Naive B cell (primary cell): ENCODE measurements around the gene CKB. TPM values are rescaled to one million over a fixed set of nuclear protein-coding genes. Genes with fewer than 3 reads are reported as not detected.
A peak's percentile ranks its signal among the peaks of the same experiment; 100 is the strongest.

ENCODE experiments used
- ATAC-seq, 2 donors: fragments of 150-1000 bp; cut with Tn5 transposase; 2 replicates each; pipeline ENCODE4 v1.10.0; 2021; ENCODE audit warnings: low read depth in 2 of 2, mild to moderate bottlenecking in 2 of 2, moderate library complexity in 2 of 2
- DNase-seq: peaks from one replicate; pipeline ENCODE4 v3.0.0; 2022
- H3K27ac Mint-ChIP-seq, 6 donors: one replicate each; pipeline ENCODE4 v1.8.0; 2020 to 2022; ENCODE audit warnings: mild to moderate bottlenecking in 6 of 6, mixed read lengths in 6 of 6, moderate library complexity in 5 of 6, inconsistent platforms in 2 of 6
- H3K27me3 Mint-ChIP-seq, 3 donors: one replicate each; pipeline ENCODE4 v1.8.0; 2021 to 2022; ENCODE audit warnings: mixed read lengths in 3 of 3, mild to moderate bottlenecking in 1 of 3
- H3K36me3 Mint-ChIP-seq, 2 donors: one replicate each; pipeline ENCODE4 v1.8.0; 2020 to 2022; ENCODE audit warnings: mixed read lengths in 2 of 2, inconsistent platforms in 1 of 2, mild to moderate bottlenecking in 1 of 2
- H3K4me1 Mint-ChIP-seq, 3 donors: one replicate each; pipeline ENCODE4 v1.8.0; 2020 to 2022; ENCODE audit warnings: mixed read lengths in 3 of 3, inconsistent platforms in 1 of 3, mild to moderate bottlenecking in 1 of 3, moderate library complexity in 1 of 3
- H3K4me3 Mint-ChIP-seq, 8 donors: one replicate each; pipeline ENCODE4 v1.8.0; 2020 to 2022; ENCODE audit warnings: mild to moderate bottlenecking in 8 of 8, mixed read lengths in 8 of 8, moderate library complexity in 8 of 8, inconsistent platforms in 2 of 8
- H3K9me3 Mint-ChIP-seq, 7 donors: one replicate each; pipeline ENCODE4 v1.8.0; 2020 to 2022; ENCODE audit warnings: mixed read lengths in 7 of 7, mild to moderate bottlenecking in 5 of 7, inconsistent platforms in 2 of 7, moderate library complexity in 1 of 7
- polyA plus RNA-seq, 6 donors: library from polyadenylated mRNA; unstranded; fragments of 300-500 nt; fragmentation: Illumina TruSeq; gene quantifications; one replicate each; pipeline ENCODE4 v1.2.3, GENCODE V29; 2021; ENCODE audit warnings: low read depth in 6 of 6

CKB gene
- polyA plus RNA-seq, 6 donors from 2014 or later = 0.80 to 1.00 TPM; not detected in 4

- peak in 1 of 2 donors; percentile 9 for ATAC-seq
- no peaks in the 10 kb centered on the region for H3K36me3 Mint-ChIP-seq
- DNase-seq = no peak
- peaks cover 0 to 5% (median 3%) of the 10 kb centered on the region in 3 donors for H3K4me1 Mint-ChIP-seq
- H3K9me3 Mint-ChIP-seq = no peaks in the 10 kb centered on the region
- H3K4me3 Mint-ChIP-seq = no peak overlapping the region
- H3K27me3 Mint-ChIP-seq = peaks cover 0 to 5% (median 0%) of the 10 kb centered on the region in 3 donors
- no peak overlapping the region for H3K27ac Mint-ChIP-seq
Measured at GRCh38 chr14:103538291-103539055, 15.8 kb upstream of the CKB start.

GRCh38 chr14:103537175-103537990 lies 14.8 kb upstream of the CKB start:
- Mint-ChIP-seq H3K27ac (peak overlapping the region in 2 of 6 donors; percentile 7 to 65), H3K4me1 (peaks cover 0 to 5% (median 3%) of the 10 kb centered on the region in 3 donors), H3K4me3 (no peak overlapping the region), H3K9me3 (no peaks in the 10 kb centered on the region), H3K27me3 (peaks cover 0 to 5% (median 0%) of the 10 kb centered on the region in 3 donors), H3K36me3 (no peaks in the 10 kb centered on the region)
- ATAC-seq (no peak), DNase-seq (no peak)

DNA sequence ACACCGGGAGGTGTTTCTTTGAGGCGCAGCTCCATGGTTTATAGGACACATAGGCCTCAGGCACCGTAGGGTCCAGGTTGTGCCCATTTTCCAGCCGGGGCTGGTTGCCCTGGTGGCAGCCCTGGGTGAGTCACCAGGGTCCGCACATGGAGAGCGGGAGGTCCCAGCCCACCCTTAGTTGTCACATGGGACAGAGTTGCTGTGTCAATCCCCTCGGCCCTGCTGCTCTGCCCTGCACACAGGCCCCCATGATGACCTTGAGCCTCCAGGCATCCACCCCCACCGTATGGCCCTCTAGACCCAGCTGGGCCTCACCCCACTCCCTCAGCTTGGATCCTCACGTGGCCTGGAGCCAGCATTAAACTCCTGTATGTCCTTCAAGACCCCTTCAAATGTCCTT lies 14.1 kb upstream of the CKB start:
- H3K4me1 Mint-ChIP-seq = peaks cover under 1 to 10% (median 7%) of the 10 kb centered on the region in 3 donors
- no peak for ATAC-seq
- peak overlapping the region in 2 of 6 donors; percentile 52 to 65 for H3K27ac Mint-ChIP-seq
- no peaks in the 10 kb centered on the region for H3K9me3 Mint-ChIP-seq
- no peak overlapping the region for H3K4me3 Mint-ChIP-seq
- no peaks in the 10 kb centered on the region for H3K36me3 Mint-ChIP-seq
- DNase-seq = no peak
- peaks cover 0 to 5% (median 0%) of the 10 kb centered on the region in 3 donors for H3K27me3 Mint-ChIP-seq

DNA sequence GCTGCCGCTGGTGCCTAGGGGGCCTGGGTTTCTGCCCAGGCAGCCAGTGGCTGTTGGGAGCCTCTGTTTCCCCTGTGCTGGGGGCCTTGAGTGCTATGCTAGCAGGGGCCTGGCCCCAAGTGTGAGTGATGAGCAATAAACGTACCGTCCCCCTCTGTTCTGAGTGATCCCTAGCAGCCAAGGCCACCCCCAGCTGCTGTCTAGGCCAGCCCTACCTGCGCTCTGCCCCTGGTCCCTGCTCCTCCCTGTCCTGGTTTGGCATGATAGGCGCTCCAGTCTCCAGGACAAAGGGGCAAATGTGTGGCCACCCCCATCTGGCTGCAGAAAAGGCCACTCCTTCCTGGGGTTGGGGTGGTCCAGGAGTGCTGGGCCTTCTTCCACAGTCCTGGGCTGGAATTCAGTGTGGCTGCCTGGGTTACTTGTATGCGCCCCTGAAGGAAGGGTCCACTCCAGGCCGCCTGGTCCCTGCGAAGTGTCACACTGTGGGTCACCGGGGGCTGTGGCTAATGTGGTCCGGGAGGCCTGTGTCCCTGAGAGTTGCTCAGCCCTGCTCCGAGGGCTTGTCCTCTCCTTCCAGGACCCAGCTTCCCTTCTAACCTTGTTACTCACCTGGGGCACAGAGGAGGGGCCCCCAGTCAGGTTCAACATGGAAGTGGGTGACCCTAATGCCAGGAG lies 13.4 kb upstream of the CKB start:
- peaks cover 0 to 5% (median 0%) of the 10 kb centered on the region in 3 donors for H3K27me3 Mint-ChIP-seq
- H3K4me3 Mint-ChIP-seq = peak overlapping the region in 1 of 8 donors; percentile 35
- DNase-seq (no peak), ATAC-seq (no peak)
- no peaks in the 10 kb centered on the region for H3K9me3 Mint-ChIP-seq
- peaks cover 7 to 17% (median 14%) of the 10 kb centered on the region in 3 donors for H3K4me1 Mint-ChIP-seq
- no peaks in the 10 kb centered on the region for H3K36me3 Mint-ChIP-seq
- H3K27ac Mint-ChIP-seq = no peak overlapping the region

DNA sequence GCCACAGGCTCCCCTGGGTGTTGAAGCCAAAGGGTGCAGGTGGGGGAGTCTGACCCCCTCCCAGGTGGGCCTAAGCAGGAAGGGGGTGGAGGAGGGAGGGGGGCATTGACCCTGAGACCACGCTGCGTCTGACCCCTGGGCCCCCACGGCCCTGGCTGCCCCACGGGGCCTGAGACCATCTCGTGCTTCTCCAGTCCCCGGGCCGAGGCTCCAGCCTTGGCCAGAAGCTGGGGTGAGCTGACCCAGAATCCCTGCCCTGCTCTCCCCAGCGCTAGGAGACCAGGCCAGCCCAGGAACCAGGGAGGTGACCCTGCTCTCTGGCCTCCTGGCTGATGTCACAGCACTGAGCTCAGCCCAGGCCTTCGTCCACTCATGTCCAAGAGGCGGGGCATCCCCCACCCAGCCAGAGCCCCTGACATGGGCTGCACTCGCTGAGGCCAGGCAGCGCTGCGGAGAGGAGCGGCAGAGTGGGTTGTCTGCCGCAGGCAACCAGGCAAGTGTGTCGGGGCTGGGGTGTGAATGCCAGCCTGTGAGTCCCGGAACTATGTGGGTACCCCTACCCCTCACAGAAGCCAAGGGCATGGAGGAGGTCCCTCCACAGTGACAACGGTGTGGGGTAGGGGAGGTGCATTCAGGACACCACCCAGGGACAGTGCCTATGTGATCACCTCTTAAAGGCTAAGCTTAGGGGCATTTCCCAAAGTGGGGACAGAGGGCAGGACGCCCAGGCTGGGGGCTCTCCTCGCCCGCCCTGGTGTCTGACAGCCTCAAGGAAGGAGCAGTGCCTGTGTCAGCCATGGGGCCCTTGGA lies 12.7 kb upstream of the CKB start:
- Mint-ChIP-seq H3K27me3 (peaks cover 0 to 5% (median 0%) of the 10 kb centered on the region in 3 donors), H3K9me3 (no peaks in the 10 kb centered on the region), H3K36me3 (no peaks in the 10 kb centered on the region), H3K27ac (peak overlapping the region in 1 of 6 donors; percentile 37), H3K4me3 (no peak overlapping the region), H3K4me1 (peaks cover 11 to 24% (median 18%) of the 10 kb centered on the region in 3 donors)
- DNase-seq (no peak), ATAC-seq (no peak)

DNA sequence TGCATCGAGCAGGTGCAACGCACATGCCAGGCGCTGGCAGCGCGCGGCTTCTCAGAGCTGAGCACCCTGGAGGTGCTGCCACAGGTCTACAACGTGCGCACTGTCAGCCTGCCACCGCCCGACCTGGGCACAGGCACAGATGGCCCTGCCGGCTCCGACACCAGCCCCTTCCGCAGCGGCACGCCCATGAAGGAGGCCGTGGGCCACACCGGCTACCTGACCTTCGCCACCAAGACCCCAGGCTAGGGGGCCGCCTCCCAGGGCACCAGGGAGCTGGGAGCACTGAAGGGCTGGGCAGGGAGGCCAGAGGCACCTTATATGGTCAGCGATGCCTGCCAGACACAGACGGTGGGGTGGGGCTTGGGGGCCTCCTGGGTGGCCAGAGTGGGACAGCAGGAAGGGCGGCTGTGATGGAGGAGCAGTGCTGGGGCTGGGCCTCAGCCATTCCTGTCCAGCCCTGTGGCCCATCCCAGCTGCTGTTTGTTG lies 12.0 kb upstream of the CKB start:
- no peak for ATAC-seq
- no peak for DNase-seq
- peaks cover 18 to 30% (median 24%) of the 10 kb centered on the region in 3 donors for H3K4me1 Mint-ChIP-seq
- H3K27ac Mint-ChIP-seq = no peak overlapping the region
- no peaks in the 10 kb centered on the region for H3K36me3 Mint-ChIP-seq
- no peaks in the 10 kb centered on the region for H3K9me3 Mint-ChIP-seq
- H3K27me3 Mint-ChIP-seq = peaks cover 0 to 5% (median 0%) of the 10 kb centered on the region in 3 donors
- no peak overlapping the region for H3K4me3 Mint-ChIP-seq

DNA sequence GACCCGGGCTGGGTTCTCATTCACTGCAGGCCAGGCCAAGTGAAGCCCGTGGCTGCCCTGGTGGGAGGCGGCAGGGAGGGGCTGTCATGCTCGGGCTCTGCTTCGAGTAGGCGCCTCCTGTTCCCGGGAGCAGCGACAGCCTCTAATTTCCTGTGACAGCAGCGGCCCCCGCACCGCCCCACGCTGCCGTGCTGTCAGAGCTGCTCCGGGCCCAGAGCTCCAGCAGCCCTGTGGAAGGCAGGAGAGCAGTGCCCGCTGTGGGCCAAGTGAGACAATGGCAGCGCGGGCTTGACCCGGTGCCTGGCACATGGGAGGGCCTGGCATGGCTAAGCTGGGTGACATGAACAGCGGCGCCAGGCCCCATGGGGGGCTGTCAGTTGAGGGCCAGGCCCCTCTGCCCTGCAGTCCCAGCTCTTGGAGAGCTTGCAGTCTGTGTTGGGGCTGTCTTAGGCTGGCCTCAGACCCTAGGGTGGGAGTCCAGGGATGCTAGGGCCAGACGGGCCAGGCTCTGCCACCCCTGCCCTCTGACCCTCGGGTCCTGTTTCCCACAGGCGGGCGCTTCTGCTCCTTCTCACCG lies 11.5 kb upstream of the CKB start:
- Mint-ChIP-seq H3K4me3 (no peak overlapping the region), H3K27ac (no peak overlapping the region), H3K27me3 (no peaks in the 10 kb centered on the region), H3K9me3 (no peaks in the 10 kb centered on the region), H3K36me3 (no peaks in the 10 kb centered on the region), H3K4me1 (peaks cover 20 to 30% (median 24%) of the 10 kb centered on the region in 3 donors)
- ATAC-seq = no peak
- no peak for DNase-seq

DNA sequence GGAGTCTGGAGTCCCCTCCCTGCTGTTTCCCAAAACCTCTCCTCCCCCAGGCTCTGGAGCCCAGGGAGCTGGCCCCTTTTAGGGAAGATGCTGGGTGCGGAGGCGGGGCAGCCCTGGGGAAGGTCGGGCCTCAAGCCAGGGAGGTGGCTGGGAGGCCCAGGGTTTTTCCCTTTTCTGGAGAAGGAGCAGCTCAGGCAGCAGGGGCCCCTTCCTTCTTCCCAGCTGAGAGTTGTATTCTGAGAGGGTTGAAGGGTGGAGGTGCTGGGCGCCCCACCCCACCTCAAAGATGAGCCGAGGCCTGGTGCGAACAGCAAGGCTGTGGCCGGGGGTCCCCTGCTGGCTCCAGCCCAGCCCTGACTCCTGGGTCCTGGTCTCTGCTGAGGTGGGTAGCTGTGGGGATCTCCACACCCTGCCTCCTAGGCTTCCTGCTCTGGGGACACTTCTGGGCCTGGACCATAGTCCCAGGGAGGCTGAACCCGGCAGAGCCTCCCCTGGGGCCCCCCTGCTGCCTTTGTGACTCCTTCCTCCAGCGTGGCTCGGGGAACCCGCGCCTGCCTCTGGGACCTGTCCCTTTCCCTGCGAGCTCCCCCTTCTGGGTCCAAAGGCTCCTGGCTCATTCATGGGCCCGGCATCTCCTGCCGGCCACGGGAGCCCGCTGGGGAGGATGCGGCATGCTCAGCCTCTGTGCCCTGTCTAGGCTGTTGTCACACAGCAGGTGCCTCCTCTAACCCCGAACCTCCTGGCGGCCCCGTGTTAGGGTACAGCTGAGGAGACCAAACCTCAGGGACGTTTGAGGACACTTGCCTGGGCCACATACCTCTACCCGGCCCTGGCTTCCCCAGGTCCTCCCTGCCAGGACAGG lies 10.7 kb upstream of the CKB start:
- Mint-ChIP-seq H3K36me3 (no peaks in the 10 kb centered on the region), H3K4me1 (peaks cover 23 to 35% (median 27%) of the 10 kb centered on the region in 3 donors), H3K4me3 (no peak overlapping the region), H3K27me3 (no peaks in the 10 kb centered on the region), H3K9me3 (no peaks in the 10 kb centered on the region), H3K27ac (no peak overlapping the region)
- DNase-seq (no peak), ATAC-seq (no peak)

- H3K9me3 Mint-ChIP-seq = no peaks in the 10 kb centered on the region
- no peaks in the 10 kb centered on the region for H3K27me3 Mint-ChIP-seq
- peak overlapping the region in 4 of 8 donors; percentile 28 to 73 (median 50) for H3K4me3 Mint-ChIP-seq
- H3K4me1 Mint-ChIP-seq = peaks cover 30 to 43% (median 34%) of the 10 kb centered on the region in 3 donors
- no peak overlapping the region for H3K27ac Mint-ChIP-seq
- H3K36me3 Mint-ChIP-seq = no peaks in the 10 kb centered on the region
- no peak for ATAC-seq
- DNase-seq = no peak
Measured at GRCh38 chr14:103532216-103533136, 9.8 kb upstream of the CKB start.

- H3K9me3 Mint-ChIP-seq = no peaks in the 10 kb centered on the region
- DNase-seq (no peak), ATAC-seq (no peak)
- H3K4me1 Mint-ChIP-seq = peaks cover 38 to 52% (median 40%) of the 10 kb centered on the region in 3 donors
- peak overlapping the region in 3 of 6 donors; percentile 18 to 90 (median 76) for H3K27ac Mint-ChIP-seq
- no peaks in the 10 kb centered on the region for H3K27me3 Mint-ChIP-seq
- peak overlapping the region in 6 of 8 donors; percentile 45 to 76 (median 66) for H3K4me3 Mint-ChIP-seq
- H3K36me3 Mint-ChIP-seq = no peaks in the 10 kb centered on the region
Measured at GRCh38 chr14:103531421-103532215, 9.0 kb upstream of the CKB start.
